GM23338 (cell line): ENCODE data around the gene OR7A5.
"Not testable (repeated sequence)": the region's sequence is repeated elsewhere in the genome, so short reads cannot be mapped to it uniquely, and the experiment has no call there.

Experiments used
- CREB1 ChIP-seq: fragments of 250-450 bp; sonication (Bioruptor Pico); IDR thresholded peaks from 2 replicates; pipeline ENCODE4 v1.5.0; 2020; ENCODE audit warnings: low read depth, mild to moderate bottlenecking, moderate library complexity
- CTCF ChIP-seq, 2 experiments: fragments of 200-600 bp in 1 of 2; sonication (generic) in 1 of 2; conservative IDR thresholded peaks; 2 replicates each; pipeline versions ENCODE4 v1.5.1 to v1.6.1; 2016 to 2017; ENCODE audit warnings: antibody characterized with exemption in 2 of 2, low read depth in 2 of 2, mild to moderate bottlenecking in 2 of 2, moderate library complexity in 1 of 2
- EZH2 ChIP-seq: fragments of 200-600 bp; sonication (generic); IDR thresholded peaks from one replicate; pipeline ENCODE4 v1.8.0; 2017; ENCODE audit warnings: antibody characterized with exemption, mild to moderate bottlenecking, low read depth; ENCODE audit not compliant: unreplicated experiment
- EZH2phosphoT487 ChIP-seq: fragments of 200-600 bp; sonication (generic); IDR thresholded peaks from one replicate; pipeline ENCODE4 v1.8.1; 2018; ENCODE audit warnings: antibody characterized with exemption; ENCODE audit not compliant: unreplicated experiment
- POLR2AphosphoS5 ChIP-seq: IDR thresholded peaks from 2 replicates; pipeline ENCODE4 v1.6.1; 2016; ENCODE audit warnings: antibody characterized with exemption, low read depth
- REST ChIP-seq: IDR thresholded peaks from one replicate; pipeline ENCODE4 v1.6.1; 2018; ENCODE audit warnings: antibody characterized with exemption; ENCODE audit not compliant: unreplicated experiment

- TF ChIP-seq REST; CTCF (conservative IDR thresholded peaks at IDR 0.05; ENCODE audit: low read depth in 2 of 2); POLR2AphosphoS5; EZH2phosphoT487; EZH2; CREB1: not testable (repeated sequence)
Observed at GRCh38 chr19:14780622-14781225, 54.3 kb downstream of the OR7A5 start.
